HUES6 (cell line): ENCODE data around the gene ABI3BP.

ENCODE experiments used
- H3K27ac ChIP-seq: 2 replicates; pipeline ENCODE4 v1.7.0; 2013; ENCODE audit warnings: low read depth, mild to moderate bottlenecking, low read length, inconsistent platforms
- H3K27me3 ChIP-seq: 2 replicates; pipeline ENCODE4 v1.6.1; 2013; ENCODE audit warnings: low read length; ENCODE audit not compliant: control insufficient read depth, insufficient read depth
- H3K36me3 ChIP-seq: 2 replicates; pipeline ENCODE4 v1.6.1; 2013; ENCODE audit warnings: low read length; ENCODE audit not compliant: control insufficient read depth, insufficient read depth
- H3K4me1 ChIP-seq: 2 replicates; pipeline ENCODE4 v1.6.1; 2013; ENCODE audit warnings: low read length; ENCODE audit not compliant: control insufficient read depth, insufficient read depth
- H3K4me3 ChIP-seq: 2 replicates; pipeline ENCODE4 v1.5.1; 2013; ENCODE audit warnings: low read depth, low read length
- H3K9ac ChIP-seq: one replicate; pipeline ENCODE4 v1.6.1; 2013; ENCODE audit warnings: mild to moderate bottlenecking, low read length
- H3K9me3 ChIP-seq: 2 replicates; pipeline ENCODE4 v1.6.1; 2013; ENCODE audit warnings: low read depth, low read length; ENCODE audit not compliant: control insufficient read depth, insufficient read depth

Gene ABI3BP

GRCh38 chr3:100732435-100732834 lies 260.8 kb downstream of the ABI3BP start:
- no peaks in the 10 kb centered on the region for H3K9me3 ChIP-seq
- peaks cover 34% of the 10 kb centered on the region for H3K4me1 ChIP-seq
- no peak overlapping the region for H3K4me3 ChIP-seq
- peaks cover 54% of the 10 kb centered on the region for H3K36me3 ChIP-seq
- no peaks in the 10 kb centered on the region for H3K27me3 ChIP-seq
- no peak overlapping the region for H3K9ac ChIP-seq
- no peak overlapping the region for H3K27ac ChIP-seq

- H3K27ac ChIP-seq: no peak overlapping the region
- no peak overlapping the region for H3K4me3 ChIP-seq
- peaks cover 58% of the 10 kb centered on the region for H3K36me3 ChIP-seq
- peaks cover 21% of the 10 kb centered on the region; the same call in 1 of the 2 replicates for H3K4me1 ChIP-seq
- H3K9me3 ChIP-seq: no peaks in the 10 kb centered on the region
- H3K27me3 ChIP-seq: no peaks in the 10 kb centered on the region
- no peak overlapping the region for H3K9ac ChIP-seq
Observed at GRCh38 chr3:100730524-100730923, 262.7 kb downstream of the ABI3BP start.

GRCh38 chr3:100726706-100727105 lies 266.5 kb downstream of the ABI3BP start:
- no peak overlapping the region for H3K4me3 ChIP-seq
- no peaks in the 10 kb centered on the region for H3K27me3 ChIP-seq
- H3K27ac ChIP-seq: no peak overlapping the region
- peaks cover 69% of the 10 kb centered on the region for H3K36me3 ChIP-seq
- no peak overlapping the region for H3K9ac ChIP-seq
- no peaks in the 10 kb centered on the region for H3K4me1 ChIP-seq
- H3K9me3 ChIP-seq: no peaks in the 10 kb centered on the region

- H3K4me1 ChIP-seq: no peaks in the 10 kb centered on the region
- H3K4me3 ChIP-seq: no peak overlapping the region
- no peak overlapping the region for H3K9ac ChIP-seq
- H3K27me3 ChIP-seq: no peaks in the 10 kb centered on the region
- H3K27ac ChIP-seq: no peak overlapping the region
- H3K36me3 ChIP-seq: peaks cover 70% of the 10 kb centered on the region
- no peaks in the 10 kb centered on the region for H3K9me3 ChIP-seq
Observed at GRCh38 chr3:100725935-100726513, 267.2 kb downstream of the ABI3BP start.

GRCh38 chr3:100720426-100720825 lies 272.8 kb downstream of the ABI3BP start:
- no peak overlapping the region for H3K4me3 ChIP-seq
- H3K9me3 ChIP-seq: no peaks in the 10 kb centered on the region
- H3K27me3 ChIP-seq: no peaks in the 10 kb centered on the region
- no peak overlapping the region for H3K9ac ChIP-seq
- H3K27ac ChIP-seq: no peak overlapping the region
- H3K4me1 ChIP-seq: peaks cover 6% of the 10 kb centered on the region
- peaks cover 65% of the 10 kb centered on the region for H3K36me3 ChIP-seq

GRCh38 chr3:100719136-100719535 lies 274.1 kb downstream of the ABI3BP start:
- Histone ChIP-seq H3K9me3 (no peaks in the 10 kb centered on the region), H3K27ac (no peak overlapping the region), H3K36me3 (peaks cover 73% of the 10 kb centered on the region), H3K9ac (no peak overlapping the region), H3K4me3 (no peak overlapping the region), H3K4me1 (peaks cover 6% of the 10 kb centered on the region), H3K27me3 (no peaks in the 10 kb centered on the region)

- Histone ChIP-seq H3K27ac (no peak overlapping the region), H3K4me3 (no peak overlapping the region), H3K9ac (no peak overlapping the region), H3K9me3 (no peaks in the 10 kb centered on the region), H3K27me3 (no peaks in the 10 kb centered on the region), H3K36me3 (peaks cover 74% of the 10 kb centered on the region), H3K4me1 (peaks cover 6% of the 10 kb centered on the region)
Observed at GRCh38 chr3:100717637-100718487, 275.4 kb downstream of the ABI3BP start.

- Histone ChIP-seq H3K36me3 (peaks cover 66% of the 10 kb centered on the region), H3K27ac (no peak overlapping the region), H3K27me3 (no peaks in the 10 kb centered on the region), H3K9me3 (no peaks in the 10 kb centered on the region), H3K4me3 (no peak overlapping the region), H3K9ac (no peak overlapping the region), H3K4me1 (peaks cover 6% of the 10 kb centered on the region)
Observed at GRCh38 chr3:100717063-100717462, 276.2 kb downstream of the ABI3BP start.

GRCh38 chr3:100715176-100715575 lies 278.0 kb downstream of the ABI3BP start:
- Histone ChIP-seq H3K27ac (no peak overlapping the region), H3K27me3 (no peaks in the 10 kb centered on the region), H3K9me3 (no peaks in the 10 kb centered on the region), H3K4me1 (peaks cover 7% of the 10 kb centered on the region), H3K9ac (no peak overlapping the region), H3K36me3 (peaks cover 53% of the 10 kb centered on the region), H3K4me3 (no peak overlapping the region)

GRCh38 chr3:100710261-100710968 lies 282.8 kb downstream of the ABI3BP start:
- peaks cover 4% of the 10 kb centered on the region; the same call in 1 of the 2 replicates for H3K4me1 ChIP-seq
- H3K36me3 ChIP-seq: peaks cover 25% of the 10 kb centered on the region
- peaks cover 30% of the 10 kb centered on the region for H3K27me3 ChIP-seq
- H3K27ac ChIP-seq: peak overlapping the region; percentile 88
- no peaks in the 10 kb centered on the region for H3K9me3 ChIP-seq
- H3K9ac ChIP-seq: peak overlapping the region; percentile 78
- H3K4me3 ChIP-seq: peak overlapping the region; percentile 94

GRCh38 chr3:100709842-100710260 lies 283.4 kb downstream of the ABI3BP start:
- H3K36me3 ChIP-seq: peaks cover 19% of the 10 kb centered on the region
- peak overlapping the region; percentile 96 for H3K27ac ChIP-seq
- H3K9ac ChIP-seq: peak overlapping the region; percentile 96
- H3K4me3 ChIP-seq: peak overlapping the region; percentile 94
- peaks cover 4% of the 10 kb centered on the region; the same call in 1 of the 2 replicates for H3K4me1 ChIP-seq
- H3K27me3 ChIP-seq: peaks cover 31% of the 10 kb centered on the region
- no peaks in the 10 kb centered on the region for H3K9me3 ChIP-seq
